Activated T-cell treated with anti-CD3 and anti-CD28 coated beads for 48 hours (primary cell): ENCODE data around the gene SLC3A2.
"Not testable (repeated sequence)": the region's sequence is repeated elsewhere in the genome, so short reads cannot be mapped to it uniquely, and the experiment has no call there.

Source experiments
- DNase-seq: peaks from one replicate; pipeline ENCODE4 v3.0.0-alpha.2; 2020; ENCODE audit warnings: low read depth

The SLC3A2 gene

DNA sequence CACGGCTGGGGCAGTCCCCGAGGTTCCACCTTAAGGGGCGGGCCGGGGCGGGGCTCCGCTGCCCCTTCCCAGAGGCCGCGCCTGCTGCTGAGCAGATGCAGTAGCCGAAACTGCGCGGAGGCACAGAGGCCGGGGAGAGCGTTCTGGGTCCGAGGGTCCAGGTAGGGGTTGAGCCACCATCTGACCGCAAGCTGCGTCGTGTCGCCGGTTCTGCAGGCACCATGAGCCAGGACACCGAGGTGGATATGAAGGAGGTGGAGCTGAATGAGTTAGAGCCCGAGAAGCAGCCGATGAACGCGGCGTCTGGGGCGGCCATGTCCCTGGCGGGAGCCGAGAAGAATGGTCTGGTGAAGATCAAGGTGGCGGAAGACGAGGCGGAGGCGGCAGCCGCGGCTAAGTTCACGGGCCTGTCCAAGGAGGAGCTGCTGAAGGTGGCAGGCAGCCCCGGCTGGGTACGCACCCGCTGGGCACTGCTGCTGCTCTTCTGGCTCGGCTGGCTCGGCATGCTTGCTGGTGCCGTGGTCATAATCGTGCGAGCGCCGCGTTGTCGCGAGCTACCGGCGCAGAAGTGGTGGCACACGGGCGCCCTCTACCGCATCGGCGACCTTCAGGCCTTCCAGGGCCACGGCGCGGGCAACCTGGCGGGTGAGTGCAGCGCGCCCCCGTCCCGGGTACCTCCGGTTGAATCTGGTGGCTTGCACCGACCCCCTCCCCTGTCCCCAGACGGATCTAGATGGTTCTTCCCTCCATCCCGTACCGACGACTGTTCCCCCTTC, at the start of gene SLC3A2:
Gene SLC3A2 (plus strand): TSS at position 94 of the 776 bp plus-strand sequence. CDS start 128 bp downstream, at position 222.
- peak; percentile 85 for DNase-seq

DNA sequence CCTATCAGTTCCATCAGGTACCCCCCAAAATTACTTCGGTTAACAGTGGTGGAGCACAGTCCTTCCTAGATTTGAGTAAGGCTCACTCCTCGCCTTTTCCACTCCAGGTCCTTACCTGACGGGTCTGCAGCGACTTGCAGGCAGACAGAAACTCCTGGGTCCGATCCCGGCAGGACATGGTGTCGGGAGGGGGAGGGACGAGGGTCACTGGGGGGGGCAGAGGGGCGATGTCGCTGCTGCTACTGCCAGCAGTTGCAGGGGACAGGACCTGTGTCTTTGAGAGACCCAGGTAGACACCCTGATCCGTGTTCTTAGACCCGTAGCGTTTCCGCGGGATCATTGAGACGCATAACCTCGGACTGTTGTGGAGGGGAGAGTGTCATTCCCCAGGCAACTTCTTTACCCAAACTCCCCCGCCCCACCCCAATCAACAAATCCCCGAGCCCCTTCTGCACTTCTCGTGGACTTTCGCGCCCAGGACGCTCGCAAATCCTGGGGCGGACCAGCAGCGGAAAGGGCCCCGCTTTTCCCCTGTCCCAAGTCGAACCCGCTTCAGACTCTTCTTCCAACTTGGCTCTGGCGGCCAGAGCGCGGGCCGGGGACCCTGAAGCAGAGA, 49.7 kb upstream of the SLC3A2 start:
- no peak for DNase-seq

DNA sequence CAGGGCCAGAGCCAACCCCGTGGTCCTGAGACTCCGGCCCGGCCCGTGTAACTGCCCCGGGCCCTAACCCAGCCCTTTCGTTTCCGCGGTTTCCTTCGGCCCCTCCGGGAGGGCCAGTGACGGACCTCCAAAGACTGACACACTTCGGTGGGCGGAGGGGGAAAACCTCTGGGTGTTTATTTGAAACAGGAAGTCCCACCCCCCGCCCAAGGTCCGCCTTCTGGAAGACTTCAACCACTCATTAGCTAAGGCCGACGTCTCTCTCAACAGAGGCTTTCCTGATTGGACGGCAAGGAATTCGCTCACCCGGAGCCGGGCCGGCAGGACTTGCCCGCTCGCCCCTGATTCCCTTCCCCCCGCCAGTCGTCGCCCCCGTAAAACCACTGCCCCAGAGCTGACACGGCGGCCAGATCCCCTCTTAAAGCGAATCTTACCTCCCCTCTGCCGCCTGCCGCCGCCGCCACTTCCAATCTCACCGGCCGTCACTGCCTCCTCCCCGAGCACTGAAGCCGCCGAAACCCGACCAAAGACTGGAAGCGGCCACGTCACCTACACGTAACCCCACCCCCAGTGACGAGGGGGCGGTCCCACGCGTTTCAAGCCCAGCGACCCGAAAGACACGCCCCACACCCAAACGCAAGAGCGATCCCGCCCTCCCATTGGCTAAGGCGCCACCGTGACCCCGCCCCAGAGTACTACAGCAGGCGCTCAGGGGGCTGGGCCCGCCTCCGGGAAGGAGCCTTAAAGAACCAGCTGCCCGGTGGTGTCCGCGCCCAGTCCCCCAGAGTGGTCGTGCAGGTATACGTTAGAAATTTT, 49.0 kb upstream of the SLC3A2 start, which contains the start of gene STX5:
Gene STX5 (minus strand): TSS at position 532 of the 816 bp plus-strand sequence. CDS start 808 bp downstream, outside the sequence.
- DNase-seq = peak; percentile 99

DNA sequence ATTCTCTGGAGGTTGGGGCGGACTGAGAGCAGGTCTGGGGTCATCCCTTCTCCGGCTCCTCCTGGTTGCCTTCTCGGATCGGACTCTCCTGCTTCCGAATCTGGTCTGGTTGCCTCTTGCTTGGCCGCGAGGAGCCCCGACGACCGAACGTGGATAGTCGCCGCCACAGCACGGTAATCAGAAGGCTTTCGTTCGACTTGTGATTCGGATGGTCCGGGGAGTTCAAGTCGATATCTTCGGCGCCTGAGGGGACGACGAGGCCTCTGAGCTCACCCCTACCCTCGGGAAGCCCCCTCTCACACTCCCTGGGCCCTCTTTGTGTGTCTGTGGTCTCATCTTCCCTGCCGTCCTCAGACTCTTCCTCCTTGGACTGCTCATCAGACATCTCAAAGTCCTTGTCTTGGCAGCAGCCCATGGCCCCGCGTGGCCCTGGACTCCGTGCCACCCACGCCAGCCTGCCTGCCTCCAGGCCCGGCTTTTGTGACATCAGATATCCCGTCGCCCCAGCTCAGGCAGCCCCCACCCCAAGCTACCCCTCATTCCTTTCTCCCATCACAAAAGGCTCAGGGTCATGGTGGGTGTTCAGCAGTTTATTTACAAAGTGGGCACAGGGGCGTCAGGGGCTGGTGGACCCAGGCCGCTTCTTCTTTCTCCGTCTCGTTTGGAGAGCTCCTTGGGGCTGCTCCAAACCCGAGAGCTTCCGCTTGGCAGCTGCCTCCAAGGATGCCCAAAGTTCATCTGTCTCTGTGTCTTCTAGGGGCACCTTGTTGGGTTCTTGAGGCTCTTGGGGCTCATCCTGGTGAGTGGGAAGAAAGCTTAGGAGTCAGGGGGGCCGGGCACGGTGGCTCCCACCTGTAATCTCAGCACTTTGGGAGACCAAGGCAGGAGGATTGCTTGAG, 48.1 kb upstream of the SLC3A2 start, which contains the start of gene TEX54:
Gene TEX54 (minus strand): TSS at position 506 of the 899 bp plus-strand sequence.
- DNase-seq = no peak

DNA sequence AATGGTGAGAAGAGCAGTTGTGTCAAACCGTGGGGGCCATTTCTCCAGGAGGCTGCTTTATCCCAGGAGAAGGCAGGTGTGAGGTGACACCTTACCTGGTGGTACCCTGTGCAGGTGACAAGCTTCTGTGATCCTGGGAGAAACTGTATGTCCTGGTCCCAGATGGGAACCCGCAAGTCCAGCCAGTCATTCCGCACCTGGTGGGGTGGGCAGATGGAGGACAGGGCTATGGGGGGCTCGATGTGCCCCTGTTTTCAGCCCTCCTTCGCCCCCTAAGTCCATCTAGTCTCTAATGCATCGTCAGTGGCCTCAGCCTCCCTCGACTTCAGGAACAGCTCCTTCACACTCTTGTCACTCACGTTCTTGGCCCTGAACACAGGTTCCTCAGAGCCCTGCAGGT, 45.4 kb upstream of the SLC3A2 start:
- DNase-seq = no peak

DNA sequence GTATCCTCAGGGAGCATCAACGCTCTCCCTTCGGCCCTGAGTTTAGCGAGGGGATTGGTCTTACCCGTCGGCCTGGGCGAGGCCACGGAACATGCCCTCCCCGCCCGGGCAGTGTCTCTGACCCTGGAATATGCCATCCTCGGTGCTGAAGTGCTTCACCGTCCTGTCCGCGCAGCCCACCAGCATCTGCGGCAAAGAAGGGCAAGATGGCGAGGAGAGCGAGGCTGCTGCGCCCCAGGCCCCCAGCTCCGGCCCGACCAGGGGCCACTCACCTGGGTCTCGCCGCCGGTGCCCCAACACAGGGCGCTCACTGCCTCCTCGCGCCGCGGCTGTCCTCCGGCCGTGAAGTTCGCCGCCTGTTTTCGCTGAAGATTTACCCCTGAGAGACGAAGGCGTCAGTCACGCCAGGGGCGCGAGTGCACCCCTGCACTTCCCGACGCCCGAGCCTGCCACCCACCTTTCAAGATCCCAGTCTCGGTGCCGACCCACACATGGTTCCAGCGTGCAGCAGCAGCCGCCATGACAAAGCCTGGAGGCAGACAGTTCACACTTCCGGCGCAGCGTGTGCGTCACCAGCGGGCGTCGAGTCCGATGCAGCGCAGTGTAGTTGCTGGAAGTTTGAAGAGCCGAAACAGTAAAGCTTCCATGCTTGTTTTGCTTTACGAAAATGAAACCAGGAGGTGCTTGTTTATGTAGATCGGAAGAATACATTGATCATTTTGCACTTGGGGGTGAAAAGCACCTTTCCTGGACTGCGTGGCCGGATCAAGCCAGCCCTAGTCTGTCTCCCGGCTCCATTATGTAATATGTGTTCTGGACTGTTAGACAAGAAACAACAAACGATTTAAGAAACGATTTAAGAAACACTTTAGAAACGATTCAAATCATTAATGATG, 41.4 kb upstream of the SLC3A2 start, which contains the start of gene WDR74:
Gene WDR74 (minus strand): TSS at position 541 of the 896 bp plus-strand sequence. CDS start 20 bp downstream, at position 521.
- peak; percentile 88 for DNase-seq

DNA sequence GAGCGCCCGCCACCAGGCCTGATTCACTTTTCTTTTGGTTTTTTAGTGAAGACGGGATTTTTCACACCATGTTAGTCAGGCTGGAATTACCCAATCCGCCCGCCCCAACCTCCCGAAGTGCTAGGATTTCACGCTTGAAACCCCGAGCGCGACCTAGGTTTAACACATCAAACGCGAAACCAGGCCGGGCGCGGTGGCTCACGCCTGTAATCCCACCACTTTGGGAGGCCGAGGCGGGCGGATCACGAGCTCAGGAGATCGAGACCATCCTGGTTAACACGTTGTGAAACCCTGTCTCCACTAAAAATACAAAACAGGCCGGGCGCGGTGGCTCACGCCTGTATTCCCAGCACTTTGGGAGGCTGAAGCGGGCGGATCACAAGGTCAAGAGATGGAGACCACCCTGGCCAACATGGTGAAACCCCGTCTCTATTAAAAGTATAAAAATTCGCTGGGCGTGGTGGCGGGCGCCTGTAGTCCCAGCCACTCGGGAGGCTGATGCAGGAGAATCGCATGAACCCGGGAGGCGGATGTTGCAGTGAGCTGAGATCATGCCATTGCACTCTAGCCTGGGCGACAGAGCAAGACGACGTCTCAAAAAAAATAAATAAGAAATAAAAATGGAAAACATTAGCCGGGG, 39.9 kb upstream of the SLC3A2 start:
- DNase-seq = peak; percentile 77

DNA sequence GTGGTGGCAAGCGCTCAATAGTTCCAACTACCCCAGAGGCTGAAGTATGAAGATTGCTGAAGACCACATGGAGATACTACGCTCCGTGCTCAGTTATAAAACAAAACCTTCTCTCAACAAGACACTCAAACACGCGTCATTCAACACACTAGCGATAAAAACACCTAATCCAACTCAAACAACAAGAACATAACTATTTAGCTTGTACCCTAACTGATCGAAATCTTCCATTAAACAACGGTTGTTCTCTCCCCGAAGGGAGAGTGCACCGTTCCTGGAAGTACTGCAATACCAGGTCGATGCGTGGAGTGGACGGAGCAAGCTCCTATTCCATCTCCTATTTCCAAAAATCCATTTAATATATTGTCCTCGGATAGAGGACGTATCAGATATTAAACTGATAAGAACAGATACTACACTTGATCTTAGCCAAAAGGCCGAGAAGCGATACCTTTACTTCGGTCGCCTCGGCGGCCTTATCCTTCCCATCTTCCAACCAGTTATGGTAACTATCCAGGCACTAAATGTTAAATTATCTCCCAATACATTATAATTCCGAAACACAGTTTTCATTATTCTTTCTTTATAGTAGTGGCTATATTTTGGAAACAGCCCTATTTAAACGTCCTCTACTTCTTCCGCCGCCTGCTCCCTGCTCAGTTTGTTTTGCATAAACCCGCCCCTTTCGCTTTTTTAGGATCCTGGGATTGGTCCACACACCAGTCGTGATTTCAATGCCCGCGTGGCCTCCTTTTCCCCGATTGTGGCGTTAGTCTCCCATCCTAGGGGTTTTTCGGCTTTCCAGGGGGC, 39.1 kb upstream of the SLC3A2 start:
- DNase-seq = peak; percentile 66

DNA sequence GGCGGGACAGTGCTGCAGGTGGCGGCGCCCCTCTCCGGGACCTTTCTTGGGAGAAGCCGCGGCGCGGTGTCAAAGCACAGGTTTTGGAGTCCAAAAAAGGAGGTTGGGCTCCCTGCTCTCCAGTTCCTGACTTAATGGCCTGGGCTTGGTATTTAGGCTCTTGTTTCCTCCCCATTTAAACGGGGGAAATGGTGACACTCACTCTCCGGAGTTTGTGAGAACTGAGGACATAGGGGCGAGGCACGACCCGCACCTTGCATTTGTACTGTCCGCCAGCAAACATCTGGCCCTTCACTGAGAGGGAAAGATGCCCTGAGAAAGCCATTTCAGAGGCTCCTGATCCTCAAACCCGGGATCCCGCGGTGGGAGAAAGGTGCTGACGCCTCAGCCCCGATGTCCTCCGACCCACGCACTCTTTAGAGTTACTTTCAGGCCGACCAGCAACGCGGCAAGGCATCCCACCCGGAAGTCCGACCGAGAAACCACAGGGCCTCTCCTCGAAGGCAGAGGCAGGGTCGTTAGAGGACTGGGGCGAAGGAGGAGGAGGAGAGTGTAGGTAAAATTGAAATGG, 38.4 kb upstream of the SLC3A2 start:
- DNase-seq = no peak

DNA sequence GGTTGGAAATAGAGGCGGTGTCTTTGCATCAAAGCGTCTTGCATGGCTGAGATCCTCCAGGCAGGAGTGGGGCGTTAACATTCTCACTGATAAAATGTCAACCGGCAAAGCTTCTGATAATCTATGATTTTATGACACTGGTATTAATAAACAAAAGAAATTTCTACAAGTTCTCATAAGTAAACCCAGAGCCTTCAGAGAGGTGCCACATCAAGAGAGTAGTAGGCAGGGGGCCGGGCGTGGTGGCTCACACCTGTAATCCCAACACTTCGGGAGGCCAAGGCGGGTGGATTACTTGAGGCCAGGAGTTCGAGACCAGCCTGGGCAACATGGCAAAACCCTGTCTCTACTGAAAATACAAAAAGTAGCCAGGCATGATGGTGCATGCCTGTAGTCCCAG, 37.8 kb upstream of the SLC3A2 start:
- not testable (repeated sequence) for DNase-seq

DNA sequence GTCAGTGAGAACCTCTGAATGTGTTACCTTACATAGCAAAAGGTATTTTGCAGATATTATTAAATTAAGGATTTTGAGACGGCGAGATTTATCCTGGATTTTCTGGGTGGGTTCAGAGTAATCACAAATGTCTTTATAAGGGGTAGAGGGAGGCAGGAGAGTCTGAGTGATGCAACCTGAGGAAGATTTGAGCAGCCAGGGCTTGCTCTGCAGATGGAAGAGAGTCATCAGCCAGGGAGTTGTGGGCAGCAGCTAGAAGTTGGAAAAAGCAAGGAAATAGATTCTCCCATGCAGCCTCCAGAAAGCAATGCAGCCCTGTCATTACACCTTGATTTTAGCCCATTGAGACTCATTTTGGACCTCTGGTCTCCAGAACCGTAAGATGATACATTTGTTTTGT, 37.2 kb upstream of the SLC3A2 start:
- DNase-seq = no peak

DNA sequence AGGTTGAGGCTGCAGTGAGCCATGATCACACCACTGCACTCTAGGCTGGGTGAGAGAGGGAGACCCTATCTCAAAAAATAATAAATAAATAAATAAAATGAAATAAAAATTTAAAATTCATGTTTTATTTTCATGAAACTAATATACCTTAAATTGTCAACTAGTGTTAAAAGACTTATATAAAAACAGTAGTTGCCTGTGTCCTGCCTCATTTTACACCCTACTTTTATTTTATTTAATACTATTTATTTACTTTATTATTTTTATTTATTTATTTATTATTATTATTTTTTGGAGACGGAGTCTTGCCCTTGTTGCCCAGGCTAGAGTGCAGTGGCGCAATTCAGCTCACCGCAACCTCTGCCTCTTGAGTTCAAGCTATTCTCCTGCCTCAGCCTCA, 36.5 kb upstream of the SLC3A2 start:
- no peak for DNase-seq

DNA sequence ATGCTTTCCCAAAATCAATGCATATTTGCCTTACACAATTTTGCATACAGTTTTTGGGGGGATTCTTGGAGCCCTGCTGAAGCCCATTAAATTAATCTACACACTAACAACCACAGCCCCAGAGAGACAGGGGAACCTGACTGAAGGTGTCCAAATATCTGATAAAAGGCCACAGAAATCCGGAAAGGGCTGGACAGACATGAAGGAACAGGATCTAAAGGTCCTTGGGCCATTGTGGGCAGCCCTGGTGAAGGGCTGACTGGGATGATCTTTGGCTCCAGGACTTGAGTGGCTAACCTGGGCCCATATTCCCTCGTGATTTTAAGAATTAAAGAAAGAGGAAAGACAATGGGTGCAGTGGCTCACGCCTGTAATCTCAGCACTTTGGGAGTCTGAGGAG, 34.5 kb upstream of the SLC3A2 start:
- DNase-seq = no peak

DNA sequence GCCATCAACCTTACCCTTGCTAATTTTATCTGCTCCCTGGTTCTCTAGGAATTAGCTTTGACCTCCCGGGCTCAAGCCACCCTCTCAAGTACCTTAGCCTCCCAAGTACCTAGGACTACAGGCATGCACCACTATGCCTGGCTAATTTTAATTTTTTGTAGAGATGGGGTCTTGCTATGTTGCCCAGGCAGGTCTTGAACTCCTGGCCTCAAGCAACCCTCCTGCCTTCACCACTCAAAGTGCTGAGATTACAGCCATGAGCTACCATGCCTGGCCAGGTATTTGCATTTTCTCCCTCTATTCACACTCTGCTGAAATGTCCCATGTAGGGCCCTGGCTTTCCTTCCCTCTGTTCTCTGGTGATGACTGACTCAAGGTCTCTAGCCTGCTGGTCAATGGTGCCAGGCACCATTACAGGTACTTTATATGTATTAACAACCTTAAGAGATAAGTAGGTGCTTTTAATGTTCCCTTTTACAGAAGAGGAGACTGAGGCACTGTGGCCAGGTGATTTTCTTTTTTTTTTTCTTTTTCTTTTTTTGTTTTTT, 32.9 kb upstream of the SLC3A2 start:
- no peak for DNase-seq

DNA sequence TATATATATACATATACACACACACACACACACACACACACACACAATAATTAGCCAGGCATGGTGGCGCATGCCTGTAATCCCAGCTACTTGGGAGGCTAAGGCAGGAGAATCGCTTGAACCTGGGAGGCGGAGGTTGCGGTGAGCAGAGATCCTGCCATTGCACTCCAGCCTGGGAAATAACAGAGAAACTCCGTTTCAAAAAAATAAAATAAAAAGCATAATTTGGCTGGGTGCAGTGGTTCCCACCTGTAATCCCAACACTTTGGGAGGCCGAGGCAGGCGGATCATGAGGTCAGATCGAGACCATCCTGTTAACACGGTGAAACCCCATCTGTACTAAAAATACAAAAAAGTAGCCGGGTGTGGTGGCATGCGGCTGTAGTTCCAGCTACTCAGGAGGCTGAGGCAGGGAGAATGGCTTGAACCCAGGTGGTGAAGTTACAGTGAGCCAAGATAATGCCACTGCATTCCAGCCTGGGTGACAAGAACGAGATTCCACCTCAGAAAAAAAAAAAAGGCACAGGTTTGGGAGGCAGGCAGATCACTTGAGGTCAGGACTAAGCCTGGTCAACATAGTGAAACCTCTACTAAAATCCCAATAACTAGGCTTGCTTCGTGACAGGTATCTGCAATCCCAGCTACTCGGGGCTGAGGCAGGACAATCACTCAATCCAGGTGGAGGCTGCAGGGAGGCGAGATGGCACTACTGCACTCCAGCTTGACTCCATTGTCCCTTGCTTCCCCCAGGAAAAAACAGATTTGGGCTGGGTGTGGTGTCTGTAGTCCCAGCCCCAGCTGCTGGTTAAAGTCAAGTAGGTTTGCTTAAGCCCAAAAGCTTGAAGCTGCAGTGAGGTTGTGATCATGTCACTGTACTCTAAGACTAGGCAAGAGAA, 29.5 kb upstream of the SLC3A2 start:
- DNase-seq = peak; percentile 51

DNA sequence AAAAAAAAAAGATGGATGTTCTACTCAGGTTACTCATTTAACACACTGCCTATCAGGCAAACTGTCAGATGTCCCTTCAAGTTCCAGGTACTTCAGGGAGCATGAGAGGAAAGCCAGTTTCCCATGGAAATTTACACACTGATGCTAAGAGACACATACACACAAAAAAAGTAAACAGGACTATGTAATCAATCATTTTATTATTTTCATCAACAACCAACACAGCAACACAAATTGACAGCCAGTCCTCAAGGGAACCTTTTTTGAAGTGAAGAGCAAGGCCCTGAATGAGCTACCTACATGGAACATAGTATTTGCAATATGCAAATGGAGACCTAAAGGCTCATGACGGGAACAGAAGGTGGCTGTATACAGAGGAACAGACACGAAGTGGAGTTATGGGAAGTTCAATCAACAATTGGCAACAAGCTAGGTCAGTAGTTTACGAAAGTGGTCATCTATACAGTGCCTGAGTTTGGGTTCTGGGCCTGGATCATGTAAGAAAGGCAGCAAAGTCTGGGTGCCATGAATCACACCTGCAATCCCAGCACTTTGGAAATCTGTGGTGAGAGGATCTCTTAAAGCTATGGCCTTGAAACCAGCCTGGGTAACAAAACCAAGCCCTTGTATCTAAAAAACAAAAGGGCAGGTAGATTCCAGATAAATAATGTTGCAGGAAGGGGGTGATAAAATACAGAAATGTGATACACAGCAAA, 28.7 kb upstream of the SLC3A2 start:
- DNase-seq = no peak
